Ramos (cell line): ENCODE data around the gene GATAD2B.

Experiments used
- in situ Hi-C: fragments of 300-500 bp; cut with MboI; formaldehyde crosslinking; loops from one replicate; pipeline ENCODE4 v1.14.3; 2022; ENCODE audit warnings: low sequenced_read_pairs; ENCODE audit not compliant: unreplicated experiment

GATAD2B gene

GRCh38 chr1:153953859-153954365, 31.1 kb upstream of the GATAD2B start:
- in situ Hi-C loops, result no loop called here

GRCh38 chr1:153951801-153952200, 29.0 kb upstream of the GATAD2B start:
- in situ Hi-C loops, result no loop called here

- in situ Hi-C loops, result no loop called here
Measured at GRCh38 chr1:153951183-153951582, 28.4 kb upstream of the GATAD2B start.

- in situ Hi-C loops, result no loop called here
Measured at GRCh38 chr1:153946622-153947241, 24.0 kb upstream of the GATAD2B start, which contains the start of gene DENND4B. TSS of gene DENND4B (minus strand) at chr1:153946718. CDS start at chr1:153944374, 2,344 bp downstream.

- in situ Hi-C loops, result no loop called here
Measured at GRCh38 chr1:153945795-153946621, 23.2 kb upstream of the GATAD2B start.

GRCh38 chr1:153945131-153945794, 22.5 kb upstream of the GATAD2B start:
- in situ Hi-C loops, result no loop called here

- in situ Hi-C loops, result no loop called here
Measured at GRCh38 chr1:153944827-153945117, 22.0 kb upstream of the GATAD2B start.

- in situ Hi-C loops, result no loop called here
Measured at GRCh38 chr1:153944005-153944826, 21.4 kb upstream of the GATAD2B start.

- in situ Hi-C loops, result no loop called here
Measured at GRCh38 chr1:153942766-153943549, 20.2 kb upstream of the GATAD2B start.

- in situ Hi-C loops, result no loop called here
Measured at GRCh38 chr1:153941826-153942725, 19.3 kb upstream of the GATAD2B start.

- in situ Hi-C loops, result no loop called here
Measured at GRCh38 chr1:153940756-153941155, 18.0 kb upstream of the GATAD2B start.

GRCh38 chr1:153939476-153939875, 16.7 kb upstream of the GATAD2B start:
- in situ Hi-C loops, result no loop called here

- in situ Hi-C loops, result no loop called here
Measured at GRCh38 chr1:153938996-153939395, 16.2 kb upstream of the GATAD2B start.

- in situ Hi-C loops, result no loop called here
Measured at GRCh38 chr1:153937331-153937730, 14.6 kb upstream of the GATAD2B start.

GRCh38 chr1:153936011-153936802, 13.4 kb upstream of the GATAD2B start:
- in situ Hi-C loops, result no loop called here

GRCh38 chr1:153934746-153935145, 12.0 kb upstream of the GATAD2B start:
- in situ Hi-C loops, result no loop called here

GRCh38 chr1:153933955-153934354, 11.2 kb upstream of the GATAD2B start:
- in situ Hi-C loops, result no loop called here

GRCh38 chr1:153933430-153933829, 10.7 kb upstream of the GATAD2B start:
- in situ Hi-C loops, result no loop called here
